Measurements from ENCODE around the gene HSPG2.

Gene HSPG2

GRCh38 chr1:21841852-21842466 lies 95.2 kb downstream of the HSPG2 start:
- H3K27ac ChIP-seq (ENCODE audit: low read depth, low read length): no peak overlapping the region
- H3K4me2 ChIP-seq (ENCODE audit: low read length): no peak overlapping the region
- H4K5ac ChIP-seq (ENCODE audit: low read length): no peak overlapping the region
- no peak overlapping the region for H2BK15ac ChIP-seq (replicated peaks; ENCODE audit: low read depth)
- peaks cover 7% of the 10 kb centered on the region for H3K36me3 ChIP-seq (ENCODE audit: control insufficient read depth, insufficient read depth, low read length)
- H4K8ac ChIP-seq (ENCODE audit: low read depth, low read length): no peak overlapping the region
- H3K4me1 ChIP-seq (ENCODE audit: control insufficient read depth, low read depth, low read length): no peaks in the 10 kb centered on the region
- no peak overlapping the region for H3K4ac ChIP-seq (ENCODE audit: low read depth, low read length)
- no peak for DNase-seq
- no peak overlapping the region for H3K4me3 ChIP-seq (ENCODE audit: low read length)
- H2BK120ac ChIP-seq (ENCODE audit: low read depth, low read length): no peak overlapping the region
- H3K79me1 ChIP-seq (ENCODE audit: low read length): no peaks in the 10 kb centered on the region
- no peak overlapping the region for H2BK5ac ChIP-seq (ENCODE audit: low read length)
- H3K18ac ChIP-seq (ENCODE audit: low read length): no peak overlapping the region
- H3K79me2 ChIP-seq (ENCODE audit: control insufficient read depth, insufficient read depth, low read length): no peaks in the 10 kb centered on the region
- no peaks in the 10 kb centered on the region for H3K27me3 ChIP-seq (ENCODE audit: insufficient read depth, low read length, poor library complexity)
- H3K9ac ChIP-seq (ENCODE audit: low read length): no peak overlapping the region
- H3K56ac ChIP-seq (ENCODE audit: low read length): no peak overlapping the region
- WGBS (ENCODE audit: extremely low coverage, insufficient coverage, low lambda C conversion rate): no CpG with 5 or more reads among the region's 21 CpGs
- H3K23ac ChIP-seq (ENCODE audit: low read length): no peak overlapping the region
- no peak overlapping the region for H2AK5ac ChIP-seq (ENCODE audit: low read length)

- no CpG with 5 or more reads among the region's 13 CpGs for WGBS (ENCODE audit: extremely low coverage, insufficient coverage, low lambda C conversion rate)
- no peak overlapping the region for H4K5ac ChIP-seq (ENCODE audit: low read length)
- no peak overlapping the region for H3K27ac ChIP-seq (ENCODE audit: low read depth, low read length)
These were observed 96.1 kb downstream of the HSPG2 start for GRCh38 chr1:21840981-21841380.

GRCh38 chr1:21839337-21840037 lies 97.6 kb downstream of the HSPG2 start:
- no peaks in the 10 kb centered on the region for H3K79me2 ChIP-seq (ENCODE audit: control insufficient read depth, insufficient read depth, low read length)
- no peak overlapping the region for H3K4ac ChIP-seq (ENCODE audit: low read depth, low read length)
- H4K8ac ChIP-seq (ENCODE audit: low read depth, low read length): no peak overlapping the region
- no peaks in the 10 kb centered on the region for H3K27me3 ChIP-seq (ENCODE audit: insufficient read depth, low read length, poor library complexity)
- no peaks in the 10 kb centered on the region for H3K4me1 ChIP-seq (ENCODE audit: control insufficient read depth, low read depth, low read length)
- no peak overlapping the region for H2AK5ac ChIP-seq (ENCODE audit: low read length)
- no peak overlapping the region for H3K9ac ChIP-seq (ENCODE audit: low read length)
- no peak overlapping the region for H3K27ac ChIP-seq (ENCODE audit: low read depth, low read length)
- no peak for DNase-seq
- H2BK120ac ChIP-seq (ENCODE audit: low read depth, low read length): no peak overlapping the region
- H3K79me1 ChIP-seq (ENCODE audit: low read length): no peaks in the 10 kb centered on the region
- no peak overlapping the region for H4K5ac ChIP-seq (ENCODE audit: low read length)
- no peak overlapping the region for H3K4me2 ChIP-seq (ENCODE audit: low read length)
- H3K4me3 ChIP-seq (ENCODE audit: low read length): no peak overlapping the region
- no peak overlapping the region for H2BK15ac ChIP-seq (replicated peaks; ENCODE audit: low read depth)
- no peak overlapping the region for H3K56ac ChIP-seq (ENCODE audit: low read length)
- no CpG with 5 or more reads among the region's 19 CpGs for WGBS (ENCODE audit: extremely low coverage, insufficient coverage, low lambda C conversion rate)
- peaks cover 15% of the 10 kb centered on the region for H3K36me3 ChIP-seq (ENCODE audit: control insufficient read depth, insufficient read depth, low read length)
- no peak overlapping the region for H2BK5ac ChIP-seq (ENCODE audit: low read length)
- no peak overlapping the region for H3K23ac ChIP-seq (ENCODE audit: low read length)
- H3K18ac ChIP-seq (ENCODE audit: low read length): no peak overlapping the region

More at GRCh38 chr1:21840981-21841380, 96.1 kb downstream of the HSPG2 start:
- Histone ChIP-seq H3K4me3 (ENCODE audit: low read length) (no peak overlapping the region), H3K4me1 (ENCODE audit: control insufficient read depth, low read depth, low read length) (no peaks in the 10 kb centered on the region), H2BK15ac (replicated peaks; ENCODE audit: low read depth) (no peak overlapping the region), H3K23ac (ENCODE audit: low read length) (no peak overlapping the region), H2BK120ac (ENCODE audit: low read depth, low read length) (no peak overlapping the region), H3K79me2 (ENCODE audit: control insufficient read depth, insufficient read depth, low read length) (no peaks in the 10 kb centered on the region), H3K4me2 (ENCODE audit: low read length) (no peak overlapping the region), H4K8ac (ENCODE audit: low read depth, low read length) (no peak overlapping the region), H3K79me1 (ENCODE audit: low read length) (no peaks in the 10 kb centered on the region), H2AK5ac (ENCODE audit: low read length) (no peak overlapping the region), H3K4ac (ENCODE audit: low read depth, low read length) (no peak overlapping the region), H2BK5ac (ENCODE audit: low read length) (no peak overlapping the region), H3K9ac (ENCODE audit: low read length) (no peak overlapping the region), H3K18ac (ENCODE audit: low read length) (no peak overlapping the region), H3K56ac (ENCODE audit: low read length) (no peak overlapping the region), H3K36me3 (ENCODE audit: control insufficient read depth, insufficient read depth, low read length) (peaks cover 10% of the 10 kb centered on the region), H3K27me3 (ENCODE audit: insufficient read depth, low read length, poor library complexity) (no peaks in the 10 kb centered on the region)
- DNase-seq: no peak

GRCh38 chr1:21838359-21839157 lies 98.6 kb downstream of the HSPG2 start:
- H2BK5ac ChIP-seq (ENCODE audit: low read length): no peak overlapping the region
- no peak overlapping the region for H3K4ac ChIP-seq (ENCODE audit: low read depth, low read length)
- H3K36me3 ChIP-seq (ENCODE audit: control insufficient read depth, insufficient read depth, low read length): peaks cover 15% of the 10 kb centered on the region
- no peak overlapping the region for H3K23ac ChIP-seq (ENCODE audit: low read length)
- no peak overlapping the region for H2BK120ac ChIP-seq (ENCODE audit: low read depth, low read length)
- no peak overlapping the region for H4K8ac ChIP-seq (ENCODE audit: low read depth, low read length)
- no peak overlapping the region for H3K27ac ChIP-seq (ENCODE audit: low read depth, low read length)
- no peak for DNase-seq
- H3K79me2 ChIP-seq (ENCODE audit: control insufficient read depth, insufficient read depth, low read length): no peaks in the 10 kb centered on the region
- no peak overlapping the region for H3K56ac ChIP-seq (ENCODE audit: low read length)
- H3K4me3 ChIP-seq (ENCODE audit: low read length): no peak overlapping the region
- H2BK15ac ChIP-seq (replicated peaks; ENCODE audit: low read depth): no peak overlapping the region
- no CpG with 5 or more reads among the region's 23 CpGs for WGBS (ENCODE audit: extremely low coverage, insufficient coverage, low lambda C conversion rate)
- H3K9ac ChIP-seq (ENCODE audit: low read length): no peak overlapping the region
- no peaks in the 10 kb centered on the region for H3K4me1 ChIP-seq (ENCODE audit: control insufficient read depth, low read depth, low read length)
- H4K5ac ChIP-seq (ENCODE audit: low read length): no peak overlapping the region
- no peak overlapping the region for H2AK5ac ChIP-seq (ENCODE audit: low read length)
- H3K18ac ChIP-seq (ENCODE audit: low read length): no peak overlapping the region
- no peaks in the 10 kb centered on the region for H3K27me3 ChIP-seq (ENCODE audit: insufficient read depth, low read length, poor library complexity)
- H3K4me2 ChIP-seq (ENCODE audit: low read length): no peak overlapping the region
- no peaks in the 10 kb centered on the region for H3K79me1 ChIP-seq (ENCODE audit: low read length)

GRCh38 chr1:21837476-21837875 lies 99.6 kb downstream of the HSPG2 start:
- no peak for DNase-seq
- Histone ChIP-seq H2BK120ac (ENCODE audit: low read depth, low read length) (no peak overlapping the region), H3K23ac (ENCODE audit: low read length) (no peak overlapping the region), H2BK15ac (replicated peaks; ENCODE audit: low read depth) (no peak overlapping the region), H3K79me1 (ENCODE audit: low read length) (no peaks in the 10 kb centered on the region), H3K18ac (ENCODE audit: low read length) (no peak overlapping the region), H3K4me3 (ENCODE audit: low read length) (no peak overlapping the region), H3K27ac (ENCODE audit: low read depth, low read length) (no peak overlapping the region), H3K4me1 (ENCODE audit: control insufficient read depth, low read depth, low read length) (no peaks in the 10 kb centered on the region), H3K79me2 (ENCODE audit: control insufficient read depth, insufficient read depth, low read length) (no peaks in the 10 kb centered on the region), H2AK5ac (ENCODE audit: low read length) (no peak overlapping the region), H3K36me3 (ENCODE audit: control insufficient read depth, insufficient read depth, low read length) (peaks cover 15% of the 10 kb centered on the region), H3K27me3 (ENCODE audit: insufficient read depth, low read length, poor library complexity) (no peaks in the 10 kb centered on the region), H3K56ac (ENCODE audit: low read length) (no peak overlapping the region), H4K8ac (ENCODE audit: low read depth, low read length) (no peak overlapping the region), H3K9ac (ENCODE audit: low read length) (no peak overlapping the region), H3K4me2 (ENCODE audit: low read length) (no peak overlapping the region), H3K4ac (ENCODE audit: low read depth, low read length) (no peak overlapping the region), H2BK5ac (ENCODE audit: low read length) (no peak overlapping the region), H4K5ac (ENCODE audit: low read length) (no peak overlapping the region)
- WGBS (ENCODE audit: extremely low coverage, insufficient coverage, low lambda C conversion rate): no CpG with 5 or more reads among the region's 10 CpGs
